HepG2 (cell line): ENCODE data around the gene NPIPA7.
"Not testable (repeated sequence)": the region's sequence is repeated elsewhere in the genome, so short reads cannot be mapped to it uniquely, and the experiment has no call there.

Source experiments
- MAFK ChIP-seq, 2 experiments: IDR thresholded peaks in 1 of 2; conservative IDR thresholded peaks in 1 of 2; 2 replicates each; pipeline ENCODE4 v1.6.1; 2011; ENCODE audit warnings: improper control_type of control experiment in 2 of 2, low read length in 2 of 2
- SAFB2 ChIP-seq: sonication (generic); formaldehyde crosslinking; IDR thresholded peaks from 2 replicates; pipeline ENCODE4 v1.5.1; 2020; ENCODE audit warnings: missing genetic modification reagents, low read depth, mild to moderate bottlenecking, borderline replicate concordance
- TAF15 ChIP-seq: fragments of 200-400 bp; formaldehyde crosslinking; IDR thresholded peaks from one replicate; pipeline ENCODE4 v1.6.1; 2018; ENCODE audit warnings: mild to moderate bottlenecking, low read depth, low read length; ENCODE audit not compliant: poor library complexity, severe bottlenecking
- TFAP4 ChIP-seq: sonication (generic); IDR thresholded peaks from 2 replicates; pipeline ENCODE4 v1.6.1; 2016; ENCODE audit warnings: low read depth, borderline replicate concordance
- ZHX1 ChIP-seq: sonication (generic); formaldehyde crosslinking; IDR thresholded peaks from 2 replicates; pipeline ENCODE4 v1.8.1; 2022; ENCODE audit warnings: low read depth, mild to moderate bottlenecking, missing genetic modification reagents
- ZNF430 ChIP-seq: sonication (generic); formaldehyde crosslinking; IDR thresholded peaks from 2 replicates; pipeline ENCODE4 v1.9.0; 2021; ENCODE audit warnings: mild to moderate bottlenecking, missing genetic modification reagents
- TF ChIP-seq, protein P1 (sequence below): sonication (generic); formaldehyde crosslinking; IDR thresholded peaks from 2 replicates; pipeline ENCODE4 v1.5.0; 2020; ENCODE audit warnings: mild to moderate bottlenecking, missing genetic modification reagents, moderate library complexity

GRCh38 chr16:16365851-16366250 lies 13.1 kb upstream of the NPIPA7 start:
- not testable (repeated sequence) for TF ChIP-seq ZHX1 (CRISPR knock-in tag); TFAP4; ZNF430; SAFB2 (CRISPR knock-in tag); MAFK (conservative IDR thresholded peaks at IDR 0.05 in 1 of 2, IDR thresholded peaks at IDR 0.05 in 1 of 2; ENCODE audit: low read length in 2 of 2); TAF15
- TF ChIP-seq, protein P1, sequence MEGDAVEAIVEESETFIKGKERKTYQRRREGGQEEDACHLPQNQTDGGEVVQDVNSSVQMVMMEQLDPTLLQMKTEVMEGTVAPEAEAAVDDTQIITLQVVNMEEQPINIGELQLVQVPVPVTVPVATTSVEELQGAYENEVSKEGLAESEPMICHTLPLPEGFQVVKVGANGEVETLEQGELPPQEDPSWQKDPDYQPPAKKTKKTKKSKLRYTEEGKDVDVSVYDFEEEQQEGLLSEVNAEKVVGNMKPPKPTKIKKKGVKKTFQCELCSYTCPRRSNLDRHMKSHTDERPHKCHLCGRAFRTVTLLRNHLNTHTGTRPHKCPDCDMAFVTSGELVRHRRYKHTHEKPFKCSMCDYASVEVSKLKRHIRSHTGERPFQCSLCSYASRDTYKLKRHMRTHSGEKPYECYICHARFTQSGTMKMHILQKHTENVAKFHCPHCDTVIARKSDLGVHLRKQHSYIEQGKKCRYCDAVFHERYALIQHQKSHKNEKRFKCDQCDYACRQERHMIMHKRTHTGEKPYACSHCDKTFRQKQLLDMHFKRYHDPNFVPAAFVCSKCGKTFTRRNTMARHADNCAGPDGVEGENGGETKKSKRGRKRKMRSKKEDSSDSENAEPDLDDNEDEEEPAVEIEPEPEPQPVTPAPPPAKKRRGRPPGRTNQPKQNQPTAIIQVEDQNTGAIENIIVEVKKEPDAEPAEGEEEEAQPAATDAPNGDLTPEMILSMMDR = not testable (repeated sequence)
